ENCODE data around the gene KCTD10.

DNA sequence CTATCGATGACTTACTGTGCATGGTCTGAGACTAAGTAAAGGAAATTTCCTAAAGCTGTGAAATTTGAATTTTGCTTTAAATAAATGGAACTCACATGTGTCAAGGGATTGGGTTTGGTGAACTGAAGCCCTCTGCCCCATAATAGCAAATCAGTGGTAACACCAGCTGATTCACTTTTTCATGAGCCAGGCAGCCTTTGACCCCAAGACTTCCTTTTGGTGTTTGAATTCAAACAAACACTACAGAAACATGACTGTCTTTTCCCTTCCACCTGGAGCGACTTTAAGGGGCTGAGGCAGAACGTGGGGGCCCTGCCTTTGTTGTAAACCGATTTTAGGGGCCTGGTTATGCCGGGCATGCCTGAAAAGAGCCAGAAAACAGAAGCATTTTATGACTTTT lies 28.8 kb downstream of the KCTD10 start:
- TF ChIP-seq, protein P1, sequence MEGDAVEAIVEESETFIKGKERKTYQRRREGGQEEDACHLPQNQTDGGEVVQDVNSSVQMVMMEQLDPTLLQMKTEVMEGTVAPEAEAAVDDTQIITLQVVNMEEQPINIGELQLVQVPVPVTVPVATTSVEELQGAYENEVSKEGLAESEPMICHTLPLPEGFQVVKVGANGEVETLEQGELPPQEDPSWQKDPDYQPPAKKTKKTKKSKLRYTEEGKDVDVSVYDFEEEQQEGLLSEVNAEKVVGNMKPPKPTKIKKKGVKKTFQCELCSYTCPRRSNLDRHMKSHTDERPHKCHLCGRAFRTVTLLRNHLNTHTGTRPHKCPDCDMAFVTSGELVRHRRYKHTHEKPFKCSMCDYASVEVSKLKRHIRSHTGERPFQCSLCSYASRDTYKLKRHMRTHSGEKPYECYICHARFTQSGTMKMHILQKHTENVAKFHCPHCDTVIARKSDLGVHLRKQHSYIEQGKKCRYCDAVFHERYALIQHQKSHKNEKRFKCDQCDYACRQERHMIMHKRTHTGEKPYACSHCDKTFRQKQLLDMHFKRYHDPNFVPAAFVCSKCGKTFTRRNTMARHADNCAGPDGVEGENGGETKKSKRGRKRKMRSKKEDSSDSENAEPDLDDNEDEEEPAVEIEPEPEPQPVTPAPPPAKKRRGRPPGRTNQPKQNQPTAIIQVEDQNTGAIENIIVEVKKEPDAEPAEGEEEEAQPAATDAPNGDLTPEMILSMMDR (IDR thresholded peaks at IDR 0.05): no peak
- TF ChIP-seq POLR2A (IDR thresholded peaks at IDR 0.05): no peak
